ENCODE results near the gene JARID2.

DNA sequence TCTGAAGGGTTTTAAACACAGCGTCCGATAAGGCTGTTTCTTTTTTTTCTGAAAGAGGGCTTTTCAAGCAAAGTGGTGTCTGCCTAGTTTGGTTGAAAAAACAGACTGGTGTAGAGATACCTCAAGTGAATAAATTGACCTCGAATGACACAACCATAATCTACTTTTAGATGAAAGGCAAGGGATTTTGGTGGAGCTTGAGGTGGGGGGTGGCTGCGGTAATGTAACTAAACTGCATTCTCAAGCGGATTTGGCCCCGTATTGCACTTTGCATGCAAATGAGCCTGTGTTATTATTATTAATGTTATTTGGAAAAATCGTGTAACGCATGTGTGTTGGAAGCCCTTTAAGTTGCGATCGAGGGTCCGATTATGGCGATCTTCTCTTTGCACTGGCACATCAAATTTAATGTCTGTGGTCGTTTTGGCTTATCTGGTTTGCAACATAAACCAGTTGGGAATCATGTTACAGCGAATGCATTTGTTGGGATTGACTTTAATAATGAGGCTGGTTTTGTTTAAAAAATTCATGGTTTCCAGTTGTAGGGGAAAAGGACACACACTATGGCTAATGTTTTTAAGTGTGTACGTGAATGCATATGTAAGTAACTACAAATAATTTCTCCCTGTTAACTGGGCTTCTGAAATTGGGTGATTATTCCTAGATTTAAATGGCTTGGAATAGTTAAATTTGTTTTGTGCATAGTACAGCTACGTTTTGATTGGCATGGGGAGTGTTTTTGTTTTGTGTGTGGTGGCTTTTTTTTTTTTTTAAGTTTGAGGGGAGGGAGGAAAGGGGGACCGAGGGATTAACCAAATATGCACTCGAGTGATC, 1.0 kb downstream of the JARID2 start:
- TF ChIP-seq, protein P1, sequence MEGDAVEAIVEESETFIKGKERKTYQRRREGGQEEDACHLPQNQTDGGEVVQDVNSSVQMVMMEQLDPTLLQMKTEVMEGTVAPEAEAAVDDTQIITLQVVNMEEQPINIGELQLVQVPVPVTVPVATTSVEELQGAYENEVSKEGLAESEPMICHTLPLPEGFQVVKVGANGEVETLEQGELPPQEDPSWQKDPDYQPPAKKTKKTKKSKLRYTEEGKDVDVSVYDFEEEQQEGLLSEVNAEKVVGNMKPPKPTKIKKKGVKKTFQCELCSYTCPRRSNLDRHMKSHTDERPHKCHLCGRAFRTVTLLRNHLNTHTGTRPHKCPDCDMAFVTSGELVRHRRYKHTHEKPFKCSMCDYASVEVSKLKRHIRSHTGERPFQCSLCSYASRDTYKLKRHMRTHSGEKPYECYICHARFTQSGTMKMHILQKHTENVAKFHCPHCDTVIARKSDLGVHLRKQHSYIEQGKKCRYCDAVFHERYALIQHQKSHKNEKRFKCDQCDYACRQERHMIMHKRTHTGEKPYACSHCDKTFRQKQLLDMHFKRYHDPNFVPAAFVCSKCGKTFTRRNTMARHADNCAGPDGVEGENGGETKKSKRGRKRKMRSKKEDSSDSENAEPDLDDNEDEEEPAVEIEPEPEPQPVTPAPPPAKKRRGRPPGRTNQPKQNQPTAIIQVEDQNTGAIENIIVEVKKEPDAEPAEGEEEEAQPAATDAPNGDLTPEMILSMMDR (IDR thresholded peaks at IDR 0.05; ENCODE audit: low read length), result no peak
- TF ChIP-seq EZH2 (IDR thresholded peaks at IDR 0.05; ENCODE audit: borderline replicate concordance, low read length), result no peak

All from OCI-LY1 (cell line).